ENCODE measurements around the gene GPR137B. TPM values are rescaled to one million over a fixed set of nuclear protein-coding genes. Genes with fewer than 3 reads are reported as not detected.

The GPR137B gene
- total and polyA plus RNA-seq, 2 experiments from 2014 or later, result 13.0 to 15.5 TPM

- Histone ChIP-seq H2AFZ (no peak overlapping the region), H3K4me3 (no peak overlapping the region), H3K79me2 (no peaks in the 10 kb centered on the region), H3K27me3 (no peaks in the 10 kb centered on the region), H3K36me3 (replicated peaks; ENCODE audit: insufficient read depth, low read depth) (no peaks in the 10 kb centered on the region), H4K20me1 (ENCODE audit: insufficient read depth, poor library complexity, severe bottlenecking) (no peaks in the 10 kb centered on the region), H3K4me1 (ENCODE audit: insufficient read depth) (no peaks in the 10 kb centered on the region), H3K9me3 (ENCODE audit: low read depth) (peaks cover 23% of the 10 kb centered on the region), H3K9me2 (replicated peaks; ENCODE audit: insufficient read depth) (no peaks in the 10 kb centered on the region), H3K4me2 (no peak overlapping the region), H3K27ac (no peak overlapping the region)
- 95% methylated on average over 1 of the region's 1 CpG for whole genome bisulfite sequencing (ENCODE audit: low lambda C conversion rate, missing lambda C conversion rate)
- TF ChIP-seq EZH2 (IDR thresholded peaks at IDR 0.05; ENCODE audit: borderline replicate concordance), result no peak
- TF ChIP-seq EZH2phosphoT487 (IDR thresholded peaks at IDR 0.05; ENCODE audit: low read depth, severe bottlenecking, unreplicated experiment), result no peak
- TF ChIP-seq CTCF (IDR thresholded peaks at IDR 0.05; ENCODE audit: poor library complexity), result no peak
- DNase-seq (ENCODE audit: low spot score), result no peak
Measured at GRCh38 chr1:236201786-236202185, 59.4 kb downstream of the GPR137B start.

- WGBS (ENCODE audit: low lambda C conversion rate, missing lambda C conversion rate), result 89% methylated on average over 1 of the region's 1 CpG
- Histone ChIP-seq H2AFZ (no peak overlapping the region), H3K4me3 (no peak overlapping the region), H3K4me2 (no peak overlapping the region), H4K20me1 (ENCODE audit: insufficient read depth, poor library complexity, severe bottlenecking) (no peaks in the 10 kb centered on the region), H3K9me2 (replicated peaks; ENCODE audit: insufficient read depth) (no peaks in the 10 kb centered on the region), H3K27me3 (no peaks in the 10 kb centered on the region), H3K36me3 (replicated peaks; ENCODE audit: insufficient read depth, low read depth) (no peaks in the 10 kb centered on the region), H3K4me1 (ENCODE audit: insufficient read depth) (no peaks in the 10 kb centered on the region), H3K79me2 (no peaks in the 10 kb centered on the region), H3K27ac (no peak overlapping the region), H3K9me3 (ENCODE audit: low read depth) (peaks cover 23% of the 10 kb centered on the region)
- no peak for DNase-seq (ENCODE audit: low spot score)
- TF ChIP-seq EZH2phosphoT487 (IDR thresholded peaks at IDR 0.05; ENCODE audit: low read depth, severe bottlenecking, unreplicated experiment) (no peak), EZH2 (IDR thresholded peaks at IDR 0.05; ENCODE audit: borderline replicate concordance) (no peak)
Measured at GRCh38 chr1:236204039-236204438, 61.7 kb downstream of the GPR137B start.

GRCh38 chr1:236204656-236205055 lies 62.3 kb downstream of the GPR137B start:
- Histone ChIP-seq H3K4me2 (no peak overlapping the region), H3K4me3 (no peak overlapping the region), H3K4me1 (ENCODE audit: insufficient read depth) (peaks cover 4% of the 10 kb centered on the region), H2AFZ (no peak overlapping the region), H3K79me2 (no peaks in the 10 kb centered on the region), H3K9me2 (replicated peaks; ENCODE audit: insufficient read depth) (no peaks in the 10 kb centered on the region), H4K20me1 (ENCODE audit: insufficient read depth, poor library complexity, severe bottlenecking) (no peaks in the 10 kb centered on the region), H3K27me3 (no peaks in the 10 kb centered on the region), H3K27ac (no peak overlapping the region), H3K9me3 (ENCODE audit: low read depth) (peaks cover 22% of the 10 kb centered on the region), H3K36me3 (replicated peaks; ENCODE audit: insufficient read depth, low read depth) (no peaks in the 10 kb centered on the region)
- 72% methylated on average over 3 of the region's 3 CpGs for WGBS (ENCODE audit: low lambda C conversion rate, missing lambda C conversion rate)
- TF ChIP-seq CTCF (IDR thresholded peaks at IDR 0.05; ENCODE audit: poor library complexity), result no peak
- TF ChIP-seq EZH2 (IDR thresholded peaks at IDR 0.05; ENCODE audit: borderline replicate concordance), result no peak
- no peak for TF ChIP-seq EZH2phosphoT487 (IDR thresholded peaks at IDR 0.05; ENCODE audit: low read depth, severe bottlenecking, unreplicated experiment)
- DNase-seq (ENCODE audit: low spot score), result no peak

GRCh38 chr1:236206548-236206947 lies 64.2 kb downstream of the GPR137B start:
- Histone ChIP-seq H3K9me2 (replicated peaks; ENCODE audit: insufficient read depth) (no peaks in the 10 kb centered on the region), H3K4me3 (no peak overlapping the region), H3K4me2 (no peak overlapping the region), H3K36me3 (replicated peaks; ENCODE audit: insufficient read depth, low read depth) (no peaks in the 10 kb centered on the region), H3K9me3 (ENCODE audit: low read depth) (peaks cover 6% of the 10 kb centered on the region), H4K20me1 (ENCODE audit: insufficient read depth, poor library complexity, severe bottlenecking) (no peaks in the 10 kb centered on the region), H3K27ac (no peak overlapping the region), H3K4me1 (ENCODE audit: insufficient read depth) (peaks cover 4% of the 10 kb centered on the region), H3K79me2 (no peaks in the 10 kb centered on the region), H3K27me3 (no peaks in the 10 kb centered on the region), H2AFZ (no peak overlapping the region)
- DNase-seq (ENCODE audit: low spot score), result peak; percentile 6
- 57% methylated on average over 4 of the region's 4 CpGs for WGBS (ENCODE audit: low lambda C conversion rate, missing lambda C conversion rate)
- TF ChIP-seq EZH2phosphoT487 (IDR thresholded peaks at IDR 0.05; ENCODE audit: low read depth, severe bottlenecking, unreplicated experiment), result no peak
- no peak for TF ChIP-seq CTCF (IDR thresholded peaks at IDR 0.05; ENCODE audit: poor library complexity)
- no peak for TF ChIP-seq EZH2 (IDR thresholded peaks at IDR 0.05; ENCODE audit: borderline replicate concordance)

All from hepatocyte (in vitro differentiated cells).